MM.1S (cell line): Measurements from ENCODE around the gene DISC1.

Source experiments
- DNase-seq: peaks from one replicate; pipeline ENCODE4 v3.0.0-alpha.2; 2015
- H2AFZ ChIP-seq: fragments of 300-600 bp; sonication (generic); 2 replicates; pipeline ENCODE4 v1.6.0; 2016; ENCODE audit warnings: antibody characterized with exemption, low read length
- H3F3A ChIP-seq: fragments of 300-600 bp; sonication (generic); 2 replicates; pipeline ENCODE4 v1.6.1; 2016; ENCODE audit warnings: mild to moderate bottlenecking, antibody characterized with exemption, low read length, moderate library complexity, mixed read lengths; ENCODE audit not compliant: insufficient read depth
- H3K27ac ChIP-seq: fragments of 300-600 bp; sonication (generic); 2 replicates; pipeline ENCODE4 v1.5.1; 2016; ENCODE audit warnings: mild to moderate bottlenecking, low read length
- H3K27me3 ChIP-seq: fragments of 300-600 bp; sonication (generic); replicated peaks from 2 replicates; pipeline ENCODE4 v1.6.0; 2016; ENCODE audit warnings: low read length; ENCODE audit not compliant: insufficient read depth
- H3K36me3 ChIP-seq: fragments of 300-600 bp; sonication (generic); replicated peaks from 2 replicates; pipeline ENCODE4 v1.6.1; 2016; ENCODE audit warnings: mild to moderate bottlenecking, low read length, mixed read lengths; ENCODE audit not compliant: insufficient read depth
- H3K4me1 ChIP-seq: fragments of 300-600 bp; sonication (generic); 2 replicates; pipeline ENCODE4 v1.6.1; 2016; ENCODE audit warnings: low read length, mixed read lengths
- H3K4me2 ChIP-seq: fragments of 300-600 bp; sonication (generic); 2 replicates; pipeline ENCODE4 v1.6.0; 2016; ENCODE audit warnings: low read depth, low read length
- H3K4me3 ChIP-seq: fragments of 300-600 bp; sonication (generic); 2 replicates; pipeline ENCODE4 v1.5.1; 2016; ENCODE audit warnings: low read length, mixed read lengths
- H3K79me2 ChIP-seq: fragments of 300-600 bp; sonication (generic); 2 replicates; pipeline ENCODE4 v1.6.1; 2016; ENCODE audit warnings: mixed run types, low read length, mixed read lengths
- H3K9ac ChIP-seq: fragments of 300-600 bp; sonication (generic); 2 replicates; pipeline ENCODE4 v1.6.1; 2016; ENCODE audit warnings: low read length, mixed read lengths
- H3K9me2 ChIP-seq: fragments of 300-600 bp; sonication (generic); replicated peaks from 2 replicates; pipeline ENCODE4 v1.6.1; 2016; ENCODE audit warnings: mild to moderate bottlenecking, low read length, mixed read lengths; ENCODE audit not compliant: insufficient read depth
- H3K9me3 ChIP-seq: fragments of 300-600 bp; sonication (generic); replicated peaks from 2 replicates; pipeline ENCODE4 v1.6.1; 2016; ENCODE audit warnings: mild to moderate bottlenecking, low read length, mixed read lengths; ENCODE audit not compliant: insufficient read depth
- H4K20me1 ChIP-seq: fragments of 300-600 bp; sonication (generic); 2 replicates; pipeline ENCODE4 v1.6.1; 2016; ENCODE audit warnings: mild to moderate bottlenecking, low read length, moderate library complexity, mixed read lengths; ENCODE audit not compliant: insufficient read depth
- EZH2 ChIP-seq: fragments of 300-600 bp; sonication (generic); optimal IDR thresholded peaks from 2 replicates; pipeline ENCODE3; 2017; ENCODE audit warnings: low read depth, mild to moderate bottlenecking, antibody characterized with exemption, low read length, mixed read lengths
- EZH2phosphoT487 ChIP-seq: fragments of 300-600 bp; sonication (generic); IDR thresholded peaks from 2 replicates; pipeline ENCODE4 v1.6.1; 2018; ENCODE audit warnings: antibody characterized with exemption, low read length
- TF ChIP-seq, protein P1 (sequence below): fragments of 300-600 bp; sonication (generic); IDR thresholded peaks from 2 replicates; pipeline ENCODE4 v1.5.1; 2016; ENCODE audit warnings: antibody characterized with exemption, low read length, mixed read lengths

DISC1 gene

DNA sequence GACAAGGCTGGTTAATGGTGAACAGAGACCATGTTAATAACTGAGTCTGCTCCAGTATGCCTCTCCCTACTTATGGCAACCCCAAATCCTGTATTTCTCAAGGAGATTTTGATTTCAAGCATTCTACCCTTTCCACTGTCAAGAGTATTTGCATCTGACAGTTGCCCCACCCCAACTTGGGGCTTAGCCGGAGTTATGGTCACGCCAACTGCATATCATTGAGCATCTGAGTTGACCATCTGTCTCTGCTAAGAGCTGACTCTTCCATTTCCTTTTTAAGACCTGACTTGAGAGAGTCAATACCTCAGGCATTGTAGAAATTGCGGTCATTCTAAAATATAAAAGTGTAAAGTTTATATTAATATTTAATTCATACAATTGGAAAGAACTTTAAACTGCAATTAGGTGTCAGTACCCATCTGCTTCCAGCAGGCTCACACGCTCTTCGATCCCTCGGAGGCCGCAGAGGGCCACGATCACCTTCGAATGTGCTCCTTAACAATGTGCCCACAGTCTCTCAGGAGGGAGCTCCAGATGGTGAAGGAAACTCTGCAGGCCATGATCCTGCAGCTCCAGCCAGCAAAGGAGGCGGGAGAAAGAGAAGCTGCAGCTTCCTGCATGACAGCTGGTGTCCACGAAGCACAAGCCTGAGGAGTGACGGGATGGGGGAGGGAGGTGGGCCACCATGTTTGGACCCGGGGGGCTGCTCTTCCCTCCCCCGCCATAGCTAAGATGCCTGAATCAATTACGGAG is 409.8 kb downstream of the DISC1 start:
- Histone ChIP-seq H3K27me3 (no peaks in the 10 kb centered on the region), H3K9me3 (no peaks in the 10 kb centered on the region), H3K27ac (no peak overlapping the region), H3F3A (no peaks in the 10 kb centered on the region), H3K4me1 (no peaks in the 10 kb centered on the region), H2AFZ (no peak overlapping the region), H3K79me2 (no peaks in the 10 kb centered on the region), H3K9ac (no peak overlapping the region), H3K4me3 (no peak overlapping the region), H3K9me2 (no peaks in the 10 kb centered on the region), H3K4me2 (no peak overlapping the region), H3K36me3 (no peaks in the 10 kb centered on the region), H4K20me1 (no peaks in the 10 kb centered on the region)
- TF ChIP-seq, protein P1, sequence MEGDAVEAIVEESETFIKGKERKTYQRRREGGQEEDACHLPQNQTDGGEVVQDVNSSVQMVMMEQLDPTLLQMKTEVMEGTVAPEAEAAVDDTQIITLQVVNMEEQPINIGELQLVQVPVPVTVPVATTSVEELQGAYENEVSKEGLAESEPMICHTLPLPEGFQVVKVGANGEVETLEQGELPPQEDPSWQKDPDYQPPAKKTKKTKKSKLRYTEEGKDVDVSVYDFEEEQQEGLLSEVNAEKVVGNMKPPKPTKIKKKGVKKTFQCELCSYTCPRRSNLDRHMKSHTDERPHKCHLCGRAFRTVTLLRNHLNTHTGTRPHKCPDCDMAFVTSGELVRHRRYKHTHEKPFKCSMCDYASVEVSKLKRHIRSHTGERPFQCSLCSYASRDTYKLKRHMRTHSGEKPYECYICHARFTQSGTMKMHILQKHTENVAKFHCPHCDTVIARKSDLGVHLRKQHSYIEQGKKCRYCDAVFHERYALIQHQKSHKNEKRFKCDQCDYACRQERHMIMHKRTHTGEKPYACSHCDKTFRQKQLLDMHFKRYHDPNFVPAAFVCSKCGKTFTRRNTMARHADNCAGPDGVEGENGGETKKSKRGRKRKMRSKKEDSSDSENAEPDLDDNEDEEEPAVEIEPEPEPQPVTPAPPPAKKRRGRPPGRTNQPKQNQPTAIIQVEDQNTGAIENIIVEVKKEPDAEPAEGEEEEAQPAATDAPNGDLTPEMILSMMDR = no peak
- TF ChIP-seq EZH2 (no peak), EZH2phosphoT487 (no peak)
- no peak for DNase-seq

DNA sequence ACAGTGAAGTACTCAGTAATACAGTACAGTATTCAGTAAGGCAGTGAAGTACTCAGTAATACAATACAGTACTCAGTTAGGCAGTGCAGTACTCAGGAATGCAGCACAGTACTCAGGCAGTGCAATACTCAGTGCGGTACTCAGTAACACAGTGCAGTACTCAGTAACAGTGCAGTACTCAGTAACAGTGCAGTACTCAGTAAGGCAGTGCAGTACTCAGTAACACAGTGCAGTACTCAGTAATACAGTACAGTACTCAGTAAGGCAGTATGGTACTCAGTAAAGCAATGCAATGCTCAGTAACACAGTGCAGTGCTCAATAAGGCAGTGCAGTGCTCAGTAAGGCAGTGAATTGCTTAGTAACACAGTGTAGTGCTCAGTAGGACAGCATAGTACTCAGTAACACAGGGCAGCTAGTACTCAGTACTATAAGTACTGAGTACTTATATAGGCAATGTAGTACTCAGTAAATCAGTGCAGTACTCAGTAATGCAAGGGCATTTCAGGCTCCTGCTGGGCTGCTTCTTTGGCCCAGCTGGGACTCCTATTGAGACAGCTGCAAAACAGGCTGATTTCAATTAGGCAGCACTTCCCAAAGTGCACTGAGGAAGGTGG is 411.3 kb downstream of the DISC1 start:
- H3K9me3 ChIP-seq = no peaks in the 10 kb centered on the region
- H3K4me3 ChIP-seq = no peak overlapping the region
- no peak overlapping the region for H3K27ac ChIP-seq
- H3K4me2 ChIP-seq = no peak overlapping the region
- no peak for DNase-seq
- no peaks in the 10 kb centered on the region for H3F3A ChIP-seq
- TF ChIP-seq, protein P1 = no peak
- TF ChIP-seq EZH2phosphoT487 (no peak), EZH2 (no peak)
- H4K20me1 ChIP-seq = no peaks in the 10 kb centered on the region
- no peaks in the 10 kb centered on the region for H3K9me2 ChIP-seq
- no peak overlapping the region for H3K9ac ChIP-seq
- H3K36me3 ChIP-seq = no peaks in the 10 kb centered on the region
- H2AFZ ChIP-seq = no peak overlapping the region
- H3K4me1 ChIP-seq = no peaks in the 10 kb centered on the region
- H3K27me3 ChIP-seq = no peaks in the 10 kb centered on the region
- no peaks in the 10 kb centered on the region for H3K79me2 ChIP-seq

DNA sequence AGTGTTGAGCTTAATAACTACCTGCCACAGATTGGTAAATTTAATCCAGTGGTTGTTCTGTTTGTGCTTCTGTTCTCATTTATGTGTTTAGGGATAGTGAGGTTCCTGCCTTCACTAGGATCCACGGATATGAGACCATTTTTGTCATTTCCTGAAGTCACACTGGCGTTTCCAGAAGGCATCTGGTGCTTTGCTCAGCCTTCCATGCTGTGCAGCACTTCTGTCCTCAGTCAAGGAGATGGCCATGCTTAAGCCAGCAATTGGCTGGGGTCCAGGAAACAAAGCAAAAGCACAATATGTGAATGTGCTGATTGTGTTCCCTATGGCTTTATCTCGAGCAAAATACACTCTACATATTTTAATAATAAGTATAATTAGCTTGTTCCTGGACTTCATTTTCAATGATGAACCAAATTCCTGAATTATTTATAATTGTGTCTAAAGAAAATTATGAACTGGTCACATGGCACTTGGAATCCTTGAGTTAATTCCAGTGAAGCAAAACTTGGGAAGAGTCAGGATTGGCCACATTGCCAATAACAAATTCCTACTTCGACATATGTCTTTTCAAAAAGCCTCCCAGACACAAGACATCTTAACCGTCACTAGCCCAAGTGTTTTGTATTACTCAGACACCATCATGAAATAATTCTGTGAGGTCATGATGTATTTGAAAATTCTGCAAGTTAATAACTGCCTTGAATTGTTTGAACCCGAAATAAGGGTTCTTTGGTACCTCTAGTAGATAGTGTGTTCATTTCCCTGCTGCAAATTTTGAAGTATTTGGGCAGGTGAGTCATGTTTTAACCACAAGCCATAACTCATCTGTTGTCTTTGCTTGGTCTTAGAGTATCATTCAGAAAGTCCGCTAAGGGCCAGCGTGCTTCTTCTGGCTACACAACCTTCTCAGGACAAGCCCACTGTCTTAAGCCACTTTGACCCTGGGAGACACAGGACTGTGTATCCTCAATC is 412.4 kb downstream of the DISC1 start:
- Histone ChIP-seq H3F3A (no peaks in the 10 kb centered on the region), H3K9ac (no peak overlapping the region), H3K4me2 (no peak overlapping the region), H3K79me2 (no peaks in the 10 kb centered on the region), H3K9me3 (no peaks in the 10 kb centered on the region), H3K4me1 (no peaks in the 10 kb centered on the region), H2AFZ (no peak overlapping the region), H3K27ac (no peak overlapping the region), H3K27me3 (no peaks in the 10 kb centered on the region), H3K36me3 (no peaks in the 10 kb centered on the region), H3K9me2 (no peaks in the 10 kb centered on the region), H4K20me1 (no peaks in the 10 kb centered on the region), H3K4me3 (no peak overlapping the region)
- TF ChIP-seq, protein P1 = no peak
- TF ChIP-seq EZH2 (no peak), EZH2phosphoT487 (no peak)
- DNase-seq = no peak
